ENCODE data around the gene TRIM17. TPM values are rescaled to one million over a fixed set of nuclear protein-coding genes. Genes with fewer than 3 reads are reported as not detected.

The TRIM17 gene
- total RNA-seq, 2 donors from 2014 or later: not detected

DNA sequence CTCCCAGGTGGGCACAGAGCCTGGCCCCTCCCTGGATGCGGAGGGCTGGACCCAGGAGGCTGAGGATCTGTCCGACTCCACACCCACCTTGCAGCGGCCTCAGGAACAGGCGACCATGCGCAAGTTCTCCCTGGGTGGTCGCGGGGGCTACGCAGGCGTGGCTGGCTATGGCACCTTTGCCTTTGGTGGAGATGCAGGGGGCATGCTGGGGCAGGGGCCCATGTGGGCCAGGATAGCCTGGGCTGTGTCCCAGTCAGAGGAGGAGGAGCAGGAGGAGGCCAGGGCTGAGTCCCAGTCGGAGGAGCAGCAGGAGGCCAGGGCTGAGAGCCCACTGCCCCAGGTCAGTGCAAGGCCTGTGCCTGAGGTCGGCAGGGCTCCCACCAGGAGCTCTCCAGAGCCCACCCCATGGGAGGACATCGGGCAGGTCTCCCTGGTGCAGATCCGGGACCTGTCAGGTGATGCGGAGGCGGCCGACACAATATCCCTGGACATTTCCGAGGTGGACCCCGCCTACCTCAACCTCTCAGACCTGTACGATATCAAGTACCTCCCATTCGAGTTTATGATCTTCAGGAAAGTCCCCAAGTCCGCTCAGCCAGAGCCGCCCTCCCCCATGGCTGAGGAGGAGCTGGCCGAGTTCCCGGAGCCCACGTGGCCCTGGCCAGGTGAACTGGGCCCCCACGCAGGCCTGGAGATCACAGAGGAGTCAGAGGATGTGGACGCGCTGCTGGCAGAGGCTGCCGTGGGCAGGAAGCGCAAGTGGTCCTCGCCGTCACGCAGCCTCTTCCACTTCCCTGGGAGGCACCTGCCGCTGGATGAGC is 44.3 kb downstream of the TRIM17 start:
- no peak for DNase-seq (ENCODE audit: low spot score)
- Histone ChIP-seq H3K9me3 (no peaks in the 10 kb centered on the region), H3K27ac (peak overlapping the region; percentile 92 to 95), H3K36me3 (peaks cover 23% of the 10 kb centered on the region), H3K4me3 (no peak overlapping the region), H3K4me1 (peaks cover 4 to 78% of the 10 kb centered on the region in 2 donors), H3K27me3 (no peaks in the 10 kb centered on the region)
- TF ChIP-seq, protein P1, sequence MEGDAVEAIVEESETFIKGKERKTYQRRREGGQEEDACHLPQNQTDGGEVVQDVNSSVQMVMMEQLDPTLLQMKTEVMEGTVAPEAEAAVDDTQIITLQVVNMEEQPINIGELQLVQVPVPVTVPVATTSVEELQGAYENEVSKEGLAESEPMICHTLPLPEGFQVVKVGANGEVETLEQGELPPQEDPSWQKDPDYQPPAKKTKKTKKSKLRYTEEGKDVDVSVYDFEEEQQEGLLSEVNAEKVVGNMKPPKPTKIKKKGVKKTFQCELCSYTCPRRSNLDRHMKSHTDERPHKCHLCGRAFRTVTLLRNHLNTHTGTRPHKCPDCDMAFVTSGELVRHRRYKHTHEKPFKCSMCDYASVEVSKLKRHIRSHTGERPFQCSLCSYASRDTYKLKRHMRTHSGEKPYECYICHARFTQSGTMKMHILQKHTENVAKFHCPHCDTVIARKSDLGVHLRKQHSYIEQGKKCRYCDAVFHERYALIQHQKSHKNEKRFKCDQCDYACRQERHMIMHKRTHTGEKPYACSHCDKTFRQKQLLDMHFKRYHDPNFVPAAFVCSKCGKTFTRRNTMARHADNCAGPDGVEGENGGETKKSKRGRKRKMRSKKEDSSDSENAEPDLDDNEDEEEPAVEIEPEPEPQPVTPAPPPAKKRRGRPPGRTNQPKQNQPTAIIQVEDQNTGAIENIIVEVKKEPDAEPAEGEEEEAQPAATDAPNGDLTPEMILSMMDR (IDR thresholded peaks at IDR 0.05): no peak

GRCh38 chr1:228371741-228372182 is 44.9 kb downstream of the TRIM17 start:
- Histone ChIP-seq H3K36me3 (peaks cover 17% of the 10 kb centered on the region), H3K27me3 (no peaks in the 10 kb centered on the region), H3K4me1 (peaks cover 4 to 84% of the 10 kb centered on the region in 2 donors), H3K9me3 (no peaks in the 10 kb centered on the region), H3K4me3 (no peak overlapping the region), H3K27ac (peak overlapping the region; percentile 92 to 95)
- TF ChIP-seq, protein P1 (IDR thresholded peaks at IDR 0.05): no peak
- no peak for DNase-seq (ENCODE audit: low spot score)

- H3K4me3 ChIP-seq: peak overlapping the region in 1 of 2 donors; percentile 25
- H3K27ac ChIP-seq: peak overlapping the region; percentile 92 to 95
- peaks cover 4 to 87% of the 10 kb centered on the region in 2 donors for H3K4me1 ChIP-seq
- no peak for DNase-seq (ENCODE audit: low spot score)
- H3K9me3 ChIP-seq: no peaks in the 10 kb centered on the region
- TF ChIP-seq, protein P1 (IDR thresholded peaks at IDR 0.05): no peak
- H3K36me3 ChIP-seq: peaks cover 11% of the 10 kb centered on the region
- no peaks in the 10 kb centered on the region for H3K27me3 ChIP-seq
Observed at GRCh38 chr1:228370941-228371740, 45.5 kb downstream of the TRIM17 start.

DNA sequence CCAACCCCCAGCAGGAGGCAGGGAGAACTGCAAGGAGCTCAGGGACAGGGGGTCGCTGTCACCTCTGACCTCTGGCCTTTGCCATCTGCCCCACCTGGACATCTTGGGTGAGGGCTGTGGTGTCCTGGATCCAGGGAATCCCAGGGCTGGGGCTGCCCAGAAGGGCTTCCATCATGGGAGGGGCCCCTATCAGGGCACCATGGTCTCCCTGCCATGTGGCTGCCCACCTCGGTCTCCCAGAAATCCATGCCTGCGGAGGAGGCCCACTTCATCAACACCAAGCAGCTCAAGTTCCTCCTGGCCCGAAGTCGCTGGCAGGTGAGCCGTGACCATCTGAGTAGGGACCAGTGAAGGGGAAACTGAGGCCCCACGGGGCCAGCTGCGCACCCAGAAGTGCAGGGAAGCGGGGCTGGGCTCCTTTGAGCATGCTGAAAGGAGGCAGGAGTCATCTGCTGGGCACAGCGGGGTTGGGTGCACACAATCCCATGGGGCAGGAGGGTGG is 46.2 kb downstream of the TRIM17 start:
- no peak for DNase-seq (ENCODE audit: low spot score)
- no peaks in the 10 kb centered on the region for H3K27me3 ChIP-seq
- peaks cover 4 to 86% of the 10 kb centered on the region in 2 donors for H3K4me1 ChIP-seq
- H3K9me3 ChIP-seq: no peaks in the 10 kb centered on the region
- H3K4me3 ChIP-seq: peak overlapping the region in 1 of 2 donors; percentile 25
- TF ChIP-seq, protein P1 (IDR thresholded peaks at IDR 0.05): no peak
- H3K36me3 ChIP-seq: peaks cover 4% of the 10 kb centered on the region
- peak overlapping the region; percentile 92 to 95 for H3K27ac ChIP-seq

DNA sequence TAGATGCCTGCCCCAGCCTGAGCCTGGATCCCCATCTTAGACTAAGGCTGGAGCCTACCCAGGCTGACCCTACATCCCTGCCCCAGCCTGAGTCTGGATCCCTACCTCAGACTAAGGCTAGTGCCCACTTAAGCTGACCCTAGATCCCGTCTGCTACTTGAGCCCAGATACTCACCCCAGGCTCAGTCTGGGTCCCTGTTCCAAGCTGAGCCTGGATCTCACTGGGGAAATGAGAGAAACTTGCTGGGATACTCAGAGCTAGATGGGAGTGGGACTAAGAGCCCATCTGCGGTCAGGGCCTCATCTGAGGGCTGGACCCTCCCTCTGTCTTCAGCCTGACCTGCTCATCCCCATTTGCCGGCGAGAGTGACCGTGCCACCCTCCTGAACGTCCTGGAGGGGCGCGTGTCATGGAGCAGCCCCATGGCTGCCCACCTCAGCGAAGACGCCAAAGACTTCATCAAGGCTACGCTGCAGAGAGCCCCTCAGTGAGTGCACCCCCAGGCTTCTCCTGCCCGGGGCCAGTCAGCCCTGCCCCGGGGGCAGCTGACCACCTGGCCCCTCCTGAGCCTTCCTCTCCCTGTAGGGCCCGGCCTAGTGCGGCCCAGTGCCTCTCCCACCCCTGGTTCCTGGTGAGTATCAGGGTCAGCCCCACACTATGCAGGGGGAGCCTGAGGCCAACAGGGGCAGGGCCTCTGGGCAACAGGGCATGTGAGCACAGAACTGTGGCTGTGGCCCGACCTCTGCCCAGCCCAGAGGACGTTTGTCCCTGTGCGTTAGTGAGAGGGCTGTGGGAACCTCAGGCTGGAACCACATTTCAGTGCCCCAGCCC is 46.8 kb downstream of the TRIM17 start:
- Histone ChIP-seq H3K36me3 (no peaks in the 10 kb centered on the region), H3K4me3 (peak overlapping the region in 1 of 2 donors; percentile 25), H3K9me3 (no peaks in the 10 kb centered on the region), H3K27me3 (no peaks in the 10 kb centered on the region), H3K27ac (peak overlapping the region; percentile 92 to 95), H3K4me1 (peaks cover 4 to 79% of the 10 kb centered on the region in 2 donors)
- TF ChIP-seq, protein P1 (IDR thresholded peaks at IDR 0.05): no peak
- DNase-seq (ENCODE audit: low spot score): no peak
